Right ventricle myocardium inferior (tissue), 1 donor: Measurements from ENCODE around the gene TMF1. TPM values are rescaled to one million over a fixed set of nuclear protein-coding genes. Genes with fewer than 3 reads are reported as not detected.

Experiments used
- ATAC-seq: fragments of 200-7000 bp; cut with Tn5 transposase; one replicate; pipeline ENCODE4 v1.9.1; 2020; ENCODE audit warnings: mild to moderate bottlenecking, moderate library complexity
- DNase-seq: peaks from one replicate; pipeline ENCODE4 v3.0.0; 2021; ENCODE audit errors: missing footprints
- intact Hi-C: fragments of 100-400 bp; cut with DNase I; formaldehyde crosslinking; loops from one replicate; pipeline ENCODE4 v1.11.0; 2022
- total RNA-seq: library from RNA; stranded (reverse); fragmentation: NEBNext Ultra II Directional; extraction: Animal tissue kit (Norgen Biotek cat#: 25700); gene quantifications from one replicate; pipeline ENCODE4 v1.2.1, GENCODE V29; 2021
- donor health status: DM: no; HTN: yes; CAD: no; lungs with severe emphysema.

The TMF1 gene
- total RNA-seq, 1 donor from 2014 or later = 19.2 TPM

GRCh38 chr3:69081583-69082262 lies 29.6 kb upstream of the TMF1 start:
- intact Hi-C loops = loop anchor here (2.0 kb wide), 1 partner anchor 39 kb away; no protein-coding TSS in a partner anchor
- ATAC-seq (no peak), DNase-seq (no peak)

- intact Hi-C loops = loop anchor here (2.0 kb wide), 1 partner anchor 40 kb away; no protein-coding TSS in a partner anchor
- ATAC-seq (peak; percentile 88), DNase-seq (peak; percentile 96)
Measured at GRCh38 chr3:69080233-69080920, 28.2 kb upstream of the TMF1 start, which contains the start of gene UBA3. Gene UBA3 (minus strand): TSS chr3:69080365. CDS start chr3:69080353, 12 bp downstream.

- DNase-seq = peak; percentile 72
- intact Hi-C loops = loop anchor here (2.0 kb wide), 2 partner anchors 27 to 41 kb away; partner anchors contain the start of gene TMF1
- peak; percentile 45 for ATAC-seq
Measured at GRCh38 chr3:69079269-69080159, 27.4 kb upstream of the TMF1 start.

- ATAC-seq (no peak), DNase-seq (no peak)
- intact Hi-C loops = no loop called here
Measured at GRCh38 chr3:69072928-69073327, 20.8 kb upstream of the TMF1 start.

- intact Hi-C loops = no loop called here
- ATAC-seq (no peak), DNase-seq (no peak)
Measured at GRCh38 chr3:69066121-69066520, 14.0 kb upstream of the TMF1 start.

- intact Hi-C loops = no loop called here
- no peak for ATAC-seq
- no peak for DNase-seq
Measured at GRCh38 chr3:69065318-69065964, 13.3 kb upstream of the TMF1 start.

- DNase-seq (no peak), ATAC-seq (no peak)
- intact Hi-C loops = no loop called here
Measured at GRCh38 chr3:69063636-69064035, 11.5 kb upstream of the TMF1 start.

GRCh38 chr3:69059688-69060087 lies 7.6 kb upstream of the TMF1 start:
- ATAC-seq (no peak), DNase-seq (no peak)
- intact Hi-C loops = no loop called here

GRCh38 chr3:69058947-69059224 lies 6.8 kb upstream of the TMF1 start:
- no peak for DNase-seq
- intact Hi-C loops = no loop called here
- no peak for ATAC-seq

- ATAC-seq = no peak
Measured at GRCh38 chr3:69058180-69058946, 6.2 kb upstream of the TMF1 start.

GRCh38 chr3:69052472-69052898 lies 352 bp upstream of the TMF1 start:
- ATAC-seq (no peak), DNase-seq (no peak)
- intact Hi-C loops = loop anchor here (2.0 to 5.0 kb wide), 2 partner anchors 26 to 40 kb away; partner anchors contain the start of gene EOGT

More at GRCh38 chr3:69058180-69058946, 6.2 kb upstream of the TMF1 start:
- intact Hi-C loops = no loop called here
- DNase-seq = no peak

GRCh38 chr3:69048990-69049389 lies 3.1 kb downstream of the TMF1 start:
- intact Hi-C loops = no loop called here
- DNase-seq (no peak), ATAC-seq (no peak)

- intact Hi-C loops = no loop called here
- no peak for DNase-seq
- no peak for ATAC-seq
Measured at GRCh38 chr3:69044608-69045007, 7.5 kb downstream of the TMF1 start.

- no peak for ATAC-seq
- intact Hi-C loops = no loop called here
- no peak for DNase-seq
Measured at GRCh38 chr3:69033470-69033869, 18.7 kb downstream of the TMF1 start.

GRCh38 chr3:69032737-69033136 lies 19.4 kb downstream of the TMF1 start:
- ATAC-seq = no peak
- intact Hi-C loops = no loop called here
- DNase-seq = peak; percentile 60

- intact Hi-C loops = no loop called here
- DNase-seq = no peak
- no peak for ATAC-seq
Measured at GRCh38 chr3:69032142-69032541, 20.0 kb downstream of the TMF1 start.

GRCh38 chr3:69031635-69032034 lies 20.5 kb downstream of the TMF1 start:
- intact Hi-C loops = no loop called here
- no peak for ATAC-seq
- DNase-seq = no peak

GRCh38 chr3:69020857-69021256 lies 31.3 kb downstream of the TMF1 start:
- DNase-seq (no peak), ATAC-seq (no peak)
- intact Hi-C loops = no loop called here
